BLaER1 (cell line): ENCODE measurements around the gene PLEKHA1.

Experiments used
- H3K27ac ChIP-seq: shearing (Covaris generic); formaldehyde crosslinking; 2 replicates; pipeline ENCODE4 v1.8.1; 2022
- H3K27me3 ChIP-seq: shearing (Covaris generic); formaldehyde crosslinking; 2 replicates; pipeline ENCODE4 v1.8.1; 2022
- H3K36me3 ChIP-seq: shearing (Covaris generic); formaldehyde crosslinking; 2 replicates; pipeline ENCODE4 v1.8.1; 2022
- H3K4me1 ChIP-seq: shearing (Covaris generic); formaldehyde crosslinking; 2 replicates; pipeline ENCODE4 v1.8.1; 2022
- H3K4me2 ChIP-seq: shearing (Covaris generic); formaldehyde crosslinking; 2 replicates; pipeline ENCODE4 v1.8.1; 2022
- H3K4me3 ChIP-seq: shearing (Covaris generic); formaldehyde crosslinking; 2 replicates; pipeline ENCODE4 v1.8.1; 2022
- H3K9ac ChIP-seq: shearing (Covaris generic); formaldehyde crosslinking; 2 replicates; pipeline ENCODE4 v1.8.1; 2022
- H3K9me3 ChIP-seq: shearing (Covaris generic); formaldehyde crosslinking; 2 replicates; pipeline ENCODE4 v1.8.1; 2022
- H4K20me1 ChIP-seq: shearing (Covaris generic); formaldehyde crosslinking; 2 replicates; pipeline ENCODE4 v1.8.1; 2022
- Cebpa-rat ChIP-seq: shearing (Covaris generic); IDR thresholded peaks from 2 replicates; pipeline ENCODE4 v1.8.1; 2022

The PLEKHA1 gene

GRCh38 chr10:122336332-122336731, 38.2 kb upstream of the PLEKHA1 start:
- no peak for TF ChIP-seq Cebpa-rat
- H4K20me1 ChIP-seq = no peaks in the 10 kb centered on the region
- H3K9ac ChIP-seq = no peak overlapping the region
- H3K4me2 ChIP-seq = no peak overlapping the region
- no peak overlapping the region for H3K4me3 ChIP-seq
- H3K27me3 ChIP-seq = no peaks in the 10 kb centered on the region
- H3K27ac ChIP-seq = no peak overlapping the region
- H3K4me1 ChIP-seq = peaks cover 7% of the 10 kb centered on the region; the same call in 1 of the 2 replicates
- H3K9me3 ChIP-seq = no peaks in the 10 kb centered on the region
- H3K36me3 ChIP-seq = no peaks in the 10 kb centered on the region

- Histone ChIP-seq H4K20me1 (no peaks in the 10 kb centered on the region), H3K4me3 (no peak overlapping the region), H3K36me3 (no peaks in the 10 kb centered on the region), H3K27me3 (no peaks in the 10 kb centered on the region), H3K4me1 (peaks cover 7% of the 10 kb centered on the region; the same call in 1 of the 2 replicates), H3K9ac (no peak overlapping the region), H3K4me2 (no peak overlapping the region), H3K27ac (no peak overlapping the region), H3K9me3 (no peaks in the 10 kb centered on the region)
- TF ChIP-seq Cebpa-rat = no peak
These were observed 37.5 kb upstream of the PLEKHA1 start for GRCh38 chr10:122336961-122337360.

DNA sequence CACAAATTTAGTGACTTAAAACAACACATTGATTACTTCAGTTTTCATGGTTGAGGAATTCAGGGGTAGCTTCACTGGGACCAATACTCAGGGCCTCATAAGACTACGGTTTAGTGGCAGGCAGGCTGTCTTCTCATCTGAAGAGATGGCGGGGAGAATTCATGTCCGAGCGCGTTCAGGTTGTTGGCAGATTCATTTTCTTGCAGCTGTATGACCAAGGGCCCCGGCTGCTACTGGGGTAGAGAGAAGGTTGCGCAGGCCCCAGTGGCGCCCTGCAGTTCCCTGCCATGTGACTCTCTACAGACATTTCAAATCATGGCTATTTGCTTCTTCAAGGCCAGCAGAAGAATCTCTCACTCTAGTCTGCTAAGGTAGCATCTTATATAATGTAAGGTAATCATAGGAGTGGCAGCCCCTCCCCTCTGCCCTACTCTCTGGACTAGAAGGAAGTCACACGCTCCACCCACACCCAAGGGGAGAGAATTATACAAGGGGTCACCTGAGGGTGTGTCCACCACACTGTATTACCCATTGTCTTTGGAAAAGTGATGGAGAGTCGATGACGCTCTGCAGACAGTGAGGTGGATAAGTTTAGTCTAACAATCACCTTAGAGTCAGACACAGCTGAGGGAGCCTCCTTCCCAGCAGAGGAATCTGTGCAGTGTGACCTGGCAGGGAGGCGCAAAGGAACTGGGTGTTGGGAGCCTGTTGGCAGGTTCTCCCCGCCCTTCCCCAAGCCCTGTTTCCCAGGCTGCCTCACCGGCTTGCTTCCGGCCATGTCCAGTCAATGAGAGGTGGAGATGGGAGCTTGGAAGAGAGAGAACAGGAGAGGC, 35.7 kb upstream of the PLEKHA1 start:
- H3K27ac ChIP-seq = no peak overlapping the region
- H3K4me1 ChIP-seq = peaks cover 19% of the 10 kb centered on the region

GRCh38 chr10:122341141-122341810, 33.2 kb upstream of the PLEKHA1 start:
- no peak for TF ChIP-seq Cebpa-rat
- H3K4me2 ChIP-seq = no peak overlapping the region

More for the DNA sequence above, 35.7 kb upstream of the PLEKHA1 start:
- no peak overlapping the region for H3K4me3 ChIP-seq
- H4K20me1 ChIP-seq = no peaks in the 10 kb centered on the region
- no peaks in the 10 kb centered on the region for H3K27me3 ChIP-seq
- H3K9me3 ChIP-seq = no peaks in the 10 kb centered on the region
- H3K9ac ChIP-seq = no peak overlapping the region
- no peaks in the 10 kb centered on the region for H3K36me3 ChIP-seq
- no peak overlapping the region for H3K4me2 ChIP-seq
- no peak for TF ChIP-seq Cebpa-rat

DNA sequence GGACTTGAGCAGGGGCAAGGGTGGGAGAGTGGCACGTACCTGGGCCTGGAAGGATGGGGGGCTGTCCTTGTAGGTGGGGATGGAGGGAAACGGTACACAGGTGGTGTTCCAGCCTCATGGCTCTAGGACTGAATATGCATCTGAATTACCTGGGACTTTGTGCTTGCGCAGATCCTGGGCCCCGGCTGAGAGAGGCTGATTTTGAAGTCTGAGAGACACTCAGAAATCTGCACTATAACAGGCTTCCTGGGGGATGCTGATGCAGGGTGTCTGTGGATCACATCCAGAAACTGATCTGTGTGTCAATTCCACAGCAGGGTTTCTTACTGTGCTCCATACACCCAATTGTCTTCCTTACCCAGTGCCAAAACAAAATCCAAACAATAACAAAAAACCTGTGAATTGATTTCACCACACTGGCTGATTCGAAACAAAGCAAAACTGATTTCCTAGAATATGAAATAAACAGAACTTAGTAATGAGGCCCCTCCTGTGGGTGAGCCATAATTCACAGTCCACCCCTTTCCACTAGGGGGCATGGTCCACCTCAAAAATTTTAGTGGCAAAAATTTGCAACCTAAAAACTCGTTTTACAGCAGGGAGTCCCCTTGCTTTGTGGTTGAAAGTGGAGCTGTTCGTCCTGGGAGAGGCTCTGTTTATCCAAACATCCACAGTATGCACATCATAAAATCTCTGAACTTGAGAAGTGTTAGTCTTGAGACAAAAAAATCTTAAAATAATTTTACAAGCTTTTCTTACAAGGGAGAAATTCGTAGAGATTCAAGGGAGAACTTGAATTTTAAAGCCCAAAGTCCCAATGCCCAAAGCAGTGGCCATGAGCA, 32.0 kb upstream of the PLEKHA1 start:
- Histone ChIP-seq H3K9me3 (peaks cover 8% of the 10 kb centered on the region; the same call in 1 of the 2 replicates), H3K4me3 (no peak overlapping the region), H3K27me3 (no peaks in the 10 kb centered on the region), H3K27ac (no peak overlapping the region), H3K4me1 (peaks cover 43% of the 10 kb centered on the region), H3K36me3 (no peaks in the 10 kb centered on the region), H3K9ac (no peak overlapping the region), H3K4me2 (peak overlapping the region; percentile 65; the same call in 1 of the 2 replicates), H4K20me1 (no peaks in the 10 kb centered on the region)
- no peak for TF ChIP-seq Cebpa-rat

More at GRCh38 chr10:122341141-122341810, 33.2 kb upstream of the PLEKHA1 start:
- H3K27me3 ChIP-seq = no peaks in the 10 kb centered on the region
- no peaks in the 10 kb centered on the region for H3K36me3 ChIP-seq
- no peak overlapping the region for H3K27ac ChIP-seq
- peaks cover 3% of the 10 kb centered on the region; the same call in 1 of the 2 replicates for H3K9me3 ChIP-seq
- H3K4me3 ChIP-seq = no peak overlapping the region
- H3K9ac ChIP-seq = no peak overlapping the region
- peaks cover 31% of the 10 kb centered on the region for H3K4me1 ChIP-seq
- no peaks in the 10 kb centered on the region for H4K20me1 ChIP-seq

- Histone ChIP-seq H4K20me1 (no peaks in the 10 kb centered on the region), H3K36me3 (no peaks in the 10 kb centered on the region), H3K4me2 (peak overlapping the region; percentile 65), H3K9me3 (peaks cover 8% of the 10 kb centered on the region; the same call in 1 of the 2 replicates), H3K4me1 (peaks cover 46% of the 10 kb centered on the region), H3K9ac (no peak overlapping the region), H3K27ac (no peak overlapping the region), H3K27me3 (no peaks in the 10 kb centered on the region), H3K4me3 (no peak overlapping the region)
- TF ChIP-seq Cebpa-rat = no peak
These were observed 31.2 kb upstream of the PLEKHA1 start for GRCh38 chr10:122343135-122343800.

DNA sequence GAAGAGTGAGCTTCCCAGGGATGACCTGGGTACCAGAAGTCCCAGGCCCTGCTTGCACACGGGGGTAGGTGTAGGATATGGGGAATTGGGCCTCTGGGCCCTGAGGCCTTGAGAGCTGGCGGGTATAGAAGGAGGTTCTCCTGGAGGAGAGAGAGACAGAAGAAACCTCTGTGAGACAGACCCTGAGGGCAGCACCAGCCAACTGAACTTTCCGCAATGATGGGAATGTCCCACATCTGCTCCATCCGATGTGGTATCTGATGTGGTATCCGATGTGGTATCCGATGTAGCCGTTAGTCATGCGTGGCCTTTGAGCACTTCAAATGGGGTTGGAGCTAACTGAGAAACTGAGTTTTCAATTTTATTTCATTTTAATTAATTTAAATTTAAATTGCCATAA, 30.6 kb upstream of the PLEKHA1 start:
- no peak for TF ChIP-seq Cebpa-rat
- Histone ChIP-seq H3K4me1 (peaks cover 51% of the 10 kb centered on the region), H3K9ac (no peak overlapping the region), H3K27me3 (no peaks in the 10 kb centered on the region), H3K36me3 (no peaks in the 10 kb centered on the region), H4K20me1 (no peaks in the 10 kb centered on the region), H3K4me3 (no peak overlapping the region), H3K4me2 (peak overlapping the region; percentile 65), H3K9me3 (peaks cover 8% of the 10 kb centered on the region; the same call in 1 of the 2 replicates), H3K27ac (no peak overlapping the region)

DNA sequence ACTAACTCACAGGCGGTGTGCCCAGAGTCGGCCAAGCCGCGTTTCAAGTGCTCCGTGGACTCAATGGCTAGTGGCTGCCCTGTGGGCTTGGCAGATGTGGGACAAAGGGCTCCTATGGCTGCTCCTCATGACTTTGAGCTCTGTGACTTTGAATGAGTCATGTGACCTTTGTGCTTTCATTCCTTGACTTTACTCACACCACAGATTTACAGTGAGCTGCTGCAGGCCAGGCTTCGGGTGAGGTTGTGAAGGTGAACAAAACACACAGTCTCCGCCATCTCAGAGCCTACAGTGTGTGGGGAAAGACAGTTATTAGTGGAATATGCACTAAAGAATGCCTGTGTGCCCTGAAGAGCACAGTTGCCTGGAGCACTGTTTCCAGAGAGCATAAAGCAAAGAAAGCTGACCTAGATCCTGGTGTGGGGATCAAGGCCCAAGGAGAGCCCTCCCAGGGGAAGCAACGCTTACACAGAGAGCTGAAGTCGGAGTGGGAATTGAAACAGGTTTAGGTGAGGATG, 29.7 kb upstream of the PLEKHA1 start:
- Histone ChIP-seq H3K27me3 (no peaks in the 10 kb centered on the region), H3K36me3 (no peaks in the 10 kb centered on the region), H3K9ac (no peak overlapping the region), H3K4me2 (peak overlapping the region; percentile 65), H3K4me3 (no peak overlapping the region), H4K20me1 (no peaks in the 10 kb centered on the region), H3K9me3 (peaks cover 8% of the 10 kb centered on the region; the same call in 1 of the 2 replicates), H3K27ac (no peak overlapping the region), H3K4me1 (peaks cover 59% of the 10 kb centered on the region)
- no peak for TF ChIP-seq Cebpa-rat

GRCh38 chr10:122346326-122346950, 28.1 kb upstream of the PLEKHA1 start:
- H3K27me3 ChIP-seq = no peaks in the 10 kb centered on the region
- peak overlapping the region; percentile 41 for H3K4me2 ChIP-seq
- H3K36me3 ChIP-seq = no peaks in the 10 kb centered on the region
- peaks cover 64% of the 10 kb centered on the region for H3K4me1 ChIP-seq
- H3K9me3 ChIP-seq = peaks cover 8% of the 10 kb centered on the region; the same call in 1 of the 2 replicates
- H4K20me1 ChIP-seq = no peaks in the 10 kb centered on the region
- no peak for TF ChIP-seq Cebpa-rat
- no peak overlapping the region for H3K9ac ChIP-seq
- no peak overlapping the region for H3K27ac ChIP-seq
- no peak overlapping the region for H3K4me3 ChIP-seq
